WTC11 (cell line): Measurements from ENCODE around the gene PSMA3.

Experiments used
- ATF1 ChIP-seq: sonication (generic); formaldehyde crosslinking; IDR thresholded peaks from 2 replicates; pipeline ENCODE4 v1.8.1; 2023; ENCODE audit warnings: mild to moderate bottlenecking, moderate library complexity, missing genetic modification reagents
- CTCF ChIP-seq: fragments of 200-600 bp; IDR thresholded peaks from 2 replicates; pipeline ENCODE4 v1.8.0; 2022; ENCODE audit warnings: antibody characterized with exemption
- FOXJ3 ChIP-seq: sonication (generic); formaldehyde crosslinking; IDR thresholded peaks from 2 replicates; pipeline ENCODE4 v1.9.0; 2021; ENCODE audit warnings: missing genetic modification reagents, mild to moderate bottlenecking, borderline replicate concordance
- NFYB ChIP-seq: sonication (generic); formaldehyde crosslinking; conservative IDR thresholded peaks from 2 replicates; pipeline ENCODE4 v1.8.0; 2022; ENCODE audit warnings: low read depth, missing genetic modification reagents
- RELA ChIP-seq: sonication (generic); formaldehyde crosslinking; IDR thresholded peaks from 2 replicates; pipeline ENCODE4 v1.8.1; 2022; ENCODE audit warnings: missing genetic modification reagents, mild to moderate bottlenecking, borderline replicate concordance
- USF1 ChIP-seq: sonication (generic); formaldehyde crosslinking; IDR thresholded peaks from 2 replicates; pipeline ENCODE4 v1.8.0; 2022; ENCODE audit warnings: mild to moderate bottlenecking, missing genetic modification reagents
- USF2 ChIP-seq: sonication (generic); formaldehyde crosslinking; IDR thresholded peaks from 2 replicates; pipeline ENCODE4 v1.8.1; 2023; ENCODE audit warnings: mild to moderate bottlenecking, missing genetic modification reagents, moderate library complexity
- ZBTB21 ChIP-seq: sonication (generic); formaldehyde crosslinking; IDR thresholded peaks from 2 replicates; pipeline ENCODE4 v1.8.1; 2023; ENCODE audit warnings: mild to moderate bottlenecking, missing genetic modification reagents, borderline replicate concordance
- ZNF121 ChIP-seq: sonication (generic); formaldehyde crosslinking; IDR thresholded peaks from 2 replicates; pipeline ENCODE4 v1.8.0; 2023; ENCODE audit warnings: missing genetic modification reagents
- TF ChIP-seq, protein P1 (sequence below): sonication (generic); formaldehyde crosslinking; IDR thresholded peaks from 2 replicates; pipeline ENCODE4 v1.8.1; 2023; ENCODE audit warnings: mild to moderate bottlenecking, missing genetic modification reagents
- TF ChIP-seq, protein P2 (sequence below): sonication (generic); formaldehyde crosslinking; IDR thresholded peaks from 2 replicates; pipeline ENCODE4 v1.8.1; 2023; ENCODE audit warnings: mild to moderate bottlenecking, missing genetic modification reagents, moderate library complexity
- TF ChIP-seq, protein P3 (sequence below): sonication (generic); formaldehyde crosslinking; IDR thresholded peaks from 2 replicates; pipeline ENCODE4 v1.8.1; 2023; ENCODE audit warnings: mild to moderate bottlenecking, moderate library complexity, missing genetic modification reagents
- TF ChIP-seq, protein P4 (sequence below): sonication (generic); formaldehyde crosslinking; IDR thresholded peaks from 2 replicates; pipeline ENCODE4 v1.8.0; 2022; ENCODE audit warnings: mild to moderate bottlenecking, missing genetic modification reagents
- TF ChIP-seq, protein P5 (sequence below): sonication (generic); formaldehyde crosslinking; IDR thresholded peaks from 2 replicates; pipeline ENCODE4 v1.8.1; 2022; ENCODE audit warnings: low read depth, mild to moderate bottlenecking, moderate library complexity, missing genetic modification reagents, borderline replicate concordance

DNA sequence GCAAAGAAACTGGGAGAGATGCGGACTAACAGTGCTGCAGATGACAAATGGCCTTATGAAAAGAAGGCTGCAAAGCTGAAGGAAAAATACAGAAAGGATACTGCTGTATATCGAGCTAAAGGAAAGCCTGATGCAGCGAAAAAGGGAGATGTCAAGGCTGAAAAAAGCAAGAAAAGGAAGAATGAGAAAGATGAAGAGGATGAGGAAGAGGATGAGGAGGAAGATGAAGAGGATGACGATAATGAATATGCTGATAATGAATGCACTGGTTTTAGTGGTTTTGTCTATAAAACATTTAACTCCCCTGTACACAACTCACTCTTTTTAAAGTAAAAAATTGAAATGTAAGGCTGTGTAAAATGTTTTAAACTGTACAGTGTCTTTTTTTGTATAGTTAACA lies 40.5 kb downstream of the PSMA3 start:
- TF ChIP-seq CTCF: no peak
- no peak for TF ChIP-seq USF2 (CRISPR knock-in tag)
- no peak for TF ChIP-seq ZBTB21
- TF ChIP-seq RELA (CRISPR knock-in tag): no peak
- TF ChIP-seq, protein P1, sequence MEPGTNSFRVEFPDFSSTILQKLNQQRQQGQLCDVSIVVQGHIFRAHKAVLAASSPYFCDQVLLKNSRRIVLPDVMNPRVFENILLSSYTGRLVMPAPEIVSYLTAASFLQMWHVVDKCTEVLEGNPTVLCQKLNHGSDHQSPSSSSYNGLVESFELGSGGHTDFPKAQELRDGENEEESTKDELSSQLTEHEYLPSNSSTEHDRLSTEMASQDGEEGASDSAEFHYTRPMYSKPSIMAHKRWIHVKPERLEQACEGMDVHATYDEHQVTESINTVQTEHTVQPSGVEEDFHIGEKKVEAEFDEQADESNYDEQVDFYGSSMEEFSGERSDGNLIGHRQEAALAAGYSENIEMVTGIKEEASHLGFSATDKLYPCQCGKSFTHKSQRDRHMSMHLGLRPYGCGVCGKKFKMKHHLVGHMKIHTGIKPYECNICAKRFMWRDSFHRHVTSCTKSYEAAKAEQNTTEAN (CRISPR knock-in tag): no peak
- no peak for TF ChIP-seq NFYB (CRISPR knock-in tag)
- TF ChIP-seq, protein P2, sequence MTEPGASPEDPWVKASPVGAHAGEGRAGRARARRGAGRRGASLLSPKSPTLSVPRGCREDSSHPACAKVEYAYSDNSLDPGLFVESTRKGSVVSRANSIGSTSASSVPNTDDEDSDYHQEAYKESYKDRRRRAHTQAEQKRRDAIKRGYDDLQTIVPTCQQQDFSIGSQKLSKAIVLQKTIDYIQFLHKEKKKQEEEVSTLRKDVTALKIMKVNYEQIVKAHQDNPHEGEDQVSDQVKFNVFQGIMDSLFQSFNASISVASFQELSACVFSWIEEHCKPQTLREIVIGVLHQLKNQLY: no peak
- TF ChIP-seq, protein P3, sequence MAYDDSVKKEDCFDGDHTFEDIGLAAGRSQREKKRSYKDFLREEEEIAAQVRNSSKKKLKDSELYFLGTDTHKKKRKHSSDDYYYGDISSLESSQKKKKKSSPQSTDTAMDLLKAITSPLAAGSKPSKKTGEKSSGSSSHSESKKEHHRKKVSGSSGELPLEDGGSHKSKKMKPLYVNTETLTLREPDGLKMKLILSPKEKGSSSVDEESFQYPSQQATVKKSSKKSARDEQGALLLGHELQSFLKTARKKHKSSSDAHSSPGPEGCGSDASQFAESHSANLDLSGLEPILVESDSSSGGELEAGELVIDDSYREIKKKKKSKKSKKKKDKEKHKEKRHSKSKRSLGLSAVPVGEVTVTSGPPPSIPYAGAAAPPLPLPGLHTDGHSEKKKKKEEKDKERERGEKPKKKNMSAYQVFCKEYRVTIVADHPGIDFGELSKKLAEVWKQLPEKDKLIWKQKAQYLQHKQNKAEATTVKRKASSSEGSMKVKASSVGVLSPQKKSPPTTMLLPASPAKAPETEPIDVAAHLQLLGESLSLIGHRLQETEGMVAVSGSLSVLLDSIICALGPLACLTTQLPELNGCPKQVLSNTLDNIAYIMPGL (CRISPR knock-in tag): no peak
- TF ChIP-seq FOXJ3 (CRISPR knock-in tag): no peak
- TF ChIP-seq ATF1 (CRISPR knock-in tag): no peak
- TF ChIP-seq, protein P4, sequence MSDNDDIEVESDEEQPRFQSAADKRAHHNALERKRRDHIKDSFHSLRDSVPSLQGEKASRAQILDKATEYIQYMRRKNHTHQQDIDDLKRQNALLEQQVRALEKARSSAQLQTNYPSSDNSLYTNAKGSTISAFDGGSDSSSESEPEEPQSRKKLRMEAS (CRISPR knock-in tag): no peak
- TF ChIP-seq, protein P5, sequence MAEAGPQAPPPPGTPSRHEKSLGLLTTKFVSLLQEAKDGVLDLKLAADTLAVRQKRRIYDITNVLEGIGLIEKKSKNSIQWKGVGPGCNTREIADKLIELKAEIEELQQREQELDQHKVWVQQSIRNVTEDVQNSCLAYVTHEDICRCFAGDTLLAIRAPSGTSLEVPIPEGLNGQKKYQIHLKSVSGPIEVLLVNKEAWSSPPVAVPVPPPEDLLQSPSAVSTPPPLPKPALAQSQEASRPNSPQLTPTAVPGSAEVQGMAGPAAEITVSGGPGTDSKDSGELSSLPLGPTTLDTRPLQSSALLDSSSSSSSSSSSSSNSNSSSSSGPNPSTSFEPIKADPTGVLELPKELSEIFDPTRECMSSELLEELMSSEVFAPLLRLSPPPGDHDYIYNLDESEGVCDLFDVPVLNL (CRISPR knock-in tag): no peak
- TF ChIP-seq ZNF121 (CRISPR knock-in tag): no peak
- TF ChIP-seq USF1 (CRISPR knock-in tag): no peak
